GM12891 (cell line): ENCODE data around the gene PNRC1.
"Not testable (repeated sequence)": the region's sequence is repeated elsewhere in the genome, so short reads cannot be mapped to it uniquely, and the experiment has no call there.

Experiments used
- POLR2AphosphoS5 ChIP-seq: IDR thresholded peaks from 2 replicates; pipeline ENCODE4 v1.6.1; 2011; ENCODE audit warnings: low read depth, low read length, control low read depth
- SPI1 ChIP-seq: IDR thresholded peaks from 2 replicates; pipeline ENCODE4 v1.6.1; 2011; ENCODE audit warnings: low read depth, low read length, control low read depth
- TAF1 ChIP-seq: IDR thresholded peaks from 2 replicates; pipeline ENCODE4 v1.6.1; 2011; ENCODE audit warnings: low read depth, low read length, control low read depth

- not testable (repeated sequence) for TF ChIP-seq POLR2AphosphoS5, SPI1, TAF1
Measured at GRCh38 chr6:89064931-89065330, 15.6 kb upstream of the PNRC1 start.
